ENCODE results near the gene TBC1D16.

The TBC1D16 gene, protein sequence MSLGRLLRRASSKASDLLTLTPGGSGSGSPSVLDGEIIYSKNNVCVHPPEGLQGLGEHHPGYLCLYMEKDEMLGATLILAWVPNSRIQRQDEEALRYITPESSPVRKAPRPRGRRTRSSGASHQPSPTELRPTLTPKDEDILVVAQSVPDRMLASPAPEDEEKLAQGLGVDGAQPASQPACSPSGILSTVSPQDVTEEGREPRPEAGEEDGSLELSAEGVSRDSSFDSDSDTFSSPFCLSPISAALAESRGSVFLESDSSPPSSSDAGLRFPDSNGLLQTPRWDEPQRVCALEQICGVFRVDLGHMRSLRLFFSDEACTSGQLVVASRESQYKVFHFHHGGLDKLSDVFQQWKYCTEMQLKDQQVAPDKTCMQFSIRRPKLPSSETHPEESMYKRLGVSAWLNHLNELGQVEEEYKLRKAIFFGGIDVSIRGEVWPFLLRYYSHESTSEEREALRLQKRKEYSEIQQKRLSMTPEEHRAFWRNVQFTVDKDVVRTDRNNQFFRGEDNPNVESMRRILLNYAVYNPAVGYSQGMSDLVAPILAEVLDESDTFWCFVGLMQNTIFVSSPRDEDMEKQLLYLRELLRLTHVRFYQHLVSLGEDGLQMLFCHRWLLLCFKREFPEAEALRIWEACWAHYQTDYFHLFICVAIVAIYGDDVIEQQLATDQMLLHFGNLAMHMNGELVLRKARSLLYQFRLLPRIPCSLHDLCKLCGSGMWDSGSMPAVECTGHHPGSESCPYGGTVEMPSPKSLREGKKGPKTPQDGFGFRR

DNA sequence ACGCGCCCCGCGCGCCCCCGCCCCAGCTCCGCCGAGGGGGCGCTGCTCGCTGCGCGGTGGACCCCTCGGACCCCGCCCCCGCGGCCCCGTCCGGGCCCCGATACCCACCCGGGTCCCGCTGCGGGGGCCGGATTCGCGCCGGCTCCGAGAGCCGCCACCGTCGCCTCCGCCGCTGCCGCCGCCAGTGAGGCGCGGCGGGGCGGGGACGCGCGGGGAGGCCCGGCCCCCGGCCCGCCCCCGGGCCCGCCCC, at the start of gene TBC1D16:
Gene TBC1D16 (minus strand): TSS at position 186 of the 250 bp plus-strand sequence. CDS start 22,325 bp downstream, outside the sequence.
- no peaks in the 10 kb centered on the region for H3K27me3 Mint-ChIP-seq
- ATAC-seq (ENCODE audit: low read depth), result no peak

DNA sequence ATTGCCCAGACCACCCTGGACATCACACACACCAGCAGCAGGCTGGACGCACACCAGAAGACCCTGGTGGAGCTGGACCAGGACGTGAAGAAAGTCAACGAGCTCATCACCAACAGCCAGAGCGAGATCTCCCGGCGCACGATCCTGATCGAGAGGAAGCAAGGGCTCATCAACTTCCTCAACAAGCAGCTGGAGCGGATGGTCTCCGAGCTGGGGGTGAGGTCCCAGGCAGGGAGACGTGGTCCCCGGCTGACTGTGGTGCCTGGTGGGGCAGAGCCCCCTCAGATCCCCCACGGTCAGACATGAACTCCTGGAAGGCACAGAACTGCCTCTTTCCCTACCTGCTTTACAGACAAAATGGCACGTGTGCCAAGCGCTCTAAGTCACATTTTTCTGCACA, 49.1 kb upstream of the TBC1D16 start:
- ATAC-seq (ENCODE audit: low read depth) (no peak), DNase-seq (ENCODE audit: low spot score in 2 of 2) (no peak)
- no peak overlapping the region for H3K27ac Mint-ChIP-seq
- no peak overlapping the region for H3K4me3 Mint-ChIP-seq
- peaks cover 3% of the 10 kb centered on the region for H3K4me1 Mint-ChIP-seq
- no peaks in the 10 kb centered on the region for H3K36me3 Mint-ChIP-seq
- H3K9me3 Mint-ChIP-seq, result no peaks in the 10 kb centered on the region
- H3K27me3 Mint-ChIP-seq, result peaks cover 9% of the 10 kb centered on the region

More for the DNA sequence above, at the start of gene TBC1D16:
- no peaks in the 10 kb centered on the region for H3K36me3 Mint-ChIP-seq
- peak within 1 kb of the TSS; percentile 97 for H3K27ac Mint-ChIP-seq
- DNase-seq (ENCODE audit: low spot score in 2 of 2), result no peak
- H3K4me3 Mint-ChIP-seq, result peak within 1 kb of the TSS; percentile 90
- H3K9me3 Mint-ChIP-seq, result no peaks in the 10 kb centered on the region
- H3K4me1 Mint-ChIP-seq, result peaks cover 9% of the 10 kb centered on the region

DNA sequence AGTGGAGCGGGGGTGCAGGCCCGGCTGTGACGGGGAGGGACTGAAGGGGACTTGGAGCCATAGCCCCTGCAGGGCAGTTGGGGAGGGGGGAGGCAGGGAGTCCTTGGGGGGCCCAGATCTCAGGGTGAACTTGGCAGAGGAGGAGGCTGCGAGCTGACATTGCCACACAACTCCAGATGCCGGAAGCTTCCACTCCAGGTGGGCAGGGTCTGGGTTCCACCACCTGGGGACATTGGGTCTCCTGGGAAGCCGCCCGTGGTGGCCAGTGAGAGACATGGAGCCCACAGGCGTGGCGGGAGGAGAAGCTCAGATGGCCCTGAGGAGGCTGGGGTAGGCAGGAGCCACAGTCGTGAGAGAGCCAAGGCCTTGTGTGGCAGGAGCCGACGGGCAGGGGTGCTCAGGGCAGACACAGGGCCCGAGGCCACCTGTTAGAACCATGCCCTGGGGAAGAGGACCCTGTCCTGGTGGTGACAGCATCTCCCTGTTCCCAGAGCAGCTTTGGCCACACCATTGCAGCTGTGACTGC, 47.5 kb upstream of the TBC1D16 start:
- no peaks in the 10 kb centered on the region for H3K36me3 Mint-ChIP-seq
- H3K27ac Mint-ChIP-seq, result no peak overlapping the region
- no peaks in the 10 kb centered on the region for H3K9me3 Mint-ChIP-seq
- H3K27me3 Mint-ChIP-seq, result peaks cover 9% of the 10 kb centered on the region
- H3K4me1 Mint-ChIP-seq, result peaks cover 3% of the 10 kb centered on the region
- DNase-seq (ENCODE audit: low spot score in 2 of 2) (no peak), ATAC-seq (ENCODE audit: low read depth) (no peak)
- no peak overlapping the region for H3K4me3 Mint-ChIP-seq

DNA sequence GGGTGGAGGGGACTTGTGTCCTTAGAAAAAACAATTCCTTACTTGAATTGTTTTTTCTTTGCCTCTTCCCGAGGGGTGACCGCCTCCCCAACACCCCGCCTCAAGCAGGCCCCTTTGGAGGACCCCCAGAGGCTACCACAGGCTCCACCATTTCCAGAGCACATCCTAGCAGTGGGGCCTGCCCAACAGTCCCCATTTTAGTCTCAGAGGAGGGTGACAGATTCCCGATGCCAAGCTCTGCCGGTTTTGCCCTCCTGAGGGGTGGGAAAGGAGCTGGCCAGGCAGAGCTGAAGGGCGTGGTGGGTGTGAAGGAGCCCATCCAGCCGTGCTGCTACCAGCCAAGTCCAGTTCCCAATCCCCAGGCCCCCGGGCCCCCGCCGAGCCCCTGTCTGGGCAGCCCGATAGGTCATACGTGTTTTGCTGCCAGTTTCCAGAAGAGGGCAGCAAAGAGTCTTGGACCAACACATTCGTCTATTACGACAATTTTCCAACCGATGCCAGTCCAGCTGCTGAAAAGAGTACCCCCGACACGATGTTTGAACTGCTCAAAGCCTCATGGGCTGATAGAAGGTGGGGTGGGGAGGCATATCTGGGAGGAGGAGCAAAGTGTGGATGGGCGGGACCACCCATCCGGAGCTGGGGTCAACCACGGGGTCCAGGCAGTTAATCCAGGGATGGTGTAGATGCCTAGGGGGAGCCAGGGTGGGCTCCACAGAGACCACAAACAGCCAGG, 46.9 kb upstream of the TBC1D16 start:
- ATAC-seq (ENCODE audit: low read depth) (peak; percentile 44), DNase-seq (ENCODE audit: low spot score in 2 of 2) (peak; percentile 54 to 57)
- H3K9me3 Mint-ChIP-seq, result no peaks in the 10 kb centered on the region
- no peak overlapping the region for H3K27ac Mint-ChIP-seq
- H3K4me3 Mint-ChIP-seq, result no peak overlapping the region
- H3K4me1 Mint-ChIP-seq, result peaks cover 3% of the 10 kb centered on the region
- H3K36me3 Mint-ChIP-seq, result no peaks in the 10 kb centered on the region
- H3K27me3 Mint-ChIP-seq, result peaks cover 7% of the 10 kb centered on the region

DNA sequence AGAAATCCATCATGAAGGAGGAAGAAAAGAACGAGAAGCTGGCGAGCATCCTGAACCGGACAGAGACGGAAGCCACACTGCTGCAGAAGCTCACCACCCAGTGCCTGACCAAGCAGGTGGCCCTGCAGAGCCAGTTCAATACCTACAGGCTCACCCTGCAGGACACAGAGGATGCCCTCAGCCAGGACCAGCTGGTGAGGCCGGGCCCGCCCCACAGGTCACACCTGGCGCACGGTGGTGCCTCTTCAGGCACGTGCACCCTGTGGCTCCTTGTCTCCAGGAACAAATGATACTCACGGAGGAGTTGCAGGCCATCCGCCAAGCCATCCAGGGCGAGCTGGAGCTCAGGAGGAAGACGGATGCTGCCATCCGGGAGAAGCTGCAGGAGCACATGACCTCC, 45.9 kb upstream of the TBC1D16 start:
- ATAC-seq (ENCODE audit: low read depth), result no peak
- Mint-ChIP-seq H3K27ac (no peak overlapping the region), H3K9me3 (no peaks in the 10 kb centered on the region), H3K4me1 (peaks cover 3% of the 10 kb centered on the region), H3K27me3 (peaks cover 5% of the 10 kb centered on the region), H3K4me3 (no peak overlapping the region), H3K36me3 (no peaks in the 10 kb centered on the region)
- DNase-seq (ENCODE audit: low spot score in 2 of 2), result no peak

DNA sequence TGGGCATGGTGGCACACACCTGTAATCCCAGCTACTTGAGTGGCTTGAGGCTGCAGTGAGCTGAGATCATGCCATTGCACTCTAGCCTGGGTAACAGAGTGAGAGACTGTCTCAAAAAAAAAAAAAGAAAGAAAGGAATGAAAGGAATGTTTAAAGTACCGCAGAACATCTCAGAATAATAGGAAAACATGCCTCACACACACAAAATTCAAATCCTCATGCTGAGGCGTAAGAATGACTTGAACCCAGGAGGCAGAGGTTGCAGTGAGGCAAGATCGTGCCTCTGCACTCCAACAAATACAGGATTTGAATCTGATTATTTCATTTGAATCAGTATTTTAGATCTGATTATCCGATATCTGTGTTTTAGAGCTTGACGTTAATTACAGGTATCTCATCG, 44.4 kb upstream of the TBC1D16 start:
- H3K27ac Mint-ChIP-seq, result no peak overlapping the region
- H3K9me3 Mint-ChIP-seq, result no peaks in the 10 kb centered on the region
- H3K4me3 Mint-ChIP-seq, result no peak overlapping the region
- no peaks in the 10 kb centered on the region for H3K36me3 Mint-ChIP-seq
- ATAC-seq (ENCODE audit: low read depth) (no peak), DNase-seq (ENCODE audit: low spot score in 2 of 2) (no peak)
- H3K27me3 Mint-ChIP-seq, result peaks cover 5% of the 10 kb centered on the region
- peaks cover 3% of the 10 kb centered on the region for H3K4me1 Mint-ChIP-seq

DNA sequence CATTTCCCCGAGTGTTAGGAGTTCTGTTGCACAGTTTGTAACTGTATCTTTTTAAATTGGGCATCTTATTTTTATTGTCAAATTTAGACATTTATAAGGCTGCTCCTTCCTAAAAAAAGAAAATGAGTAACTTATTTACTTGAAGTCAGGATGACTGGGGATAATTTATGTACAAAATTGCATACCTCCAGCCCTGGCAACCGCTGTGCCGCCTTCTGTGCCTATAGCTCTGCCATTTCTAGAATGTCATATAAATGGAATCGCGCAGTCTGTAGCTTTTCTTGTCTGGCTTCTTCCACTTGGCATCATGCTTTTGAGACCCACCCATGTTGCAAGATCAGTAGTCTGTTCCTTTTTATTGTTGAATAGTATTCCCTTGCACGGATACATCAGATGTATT, 36.7 kb upstream of the TBC1D16 start:
- DNase-seq (ENCODE audit: low spot score in 2 of 2), result no peak
- H3K4me1 Mint-ChIP-seq, result no peaks in the 10 kb centered on the region
- no peaks in the 10 kb centered on the region for H3K36me3 Mint-ChIP-seq
- peaks cover 6% of the 10 kb centered on the region for H3K27me3 Mint-ChIP-seq
- no peak for ATAC-seq (ENCODE audit: low read depth)
- no peak overlapping the region for H3K4me3 Mint-ChIP-seq
- no peak overlapping the region for H3K27ac Mint-ChIP-seq
- no peaks in the 10 kb centered on the region for H3K9me3 Mint-ChIP-seq

DNA sequence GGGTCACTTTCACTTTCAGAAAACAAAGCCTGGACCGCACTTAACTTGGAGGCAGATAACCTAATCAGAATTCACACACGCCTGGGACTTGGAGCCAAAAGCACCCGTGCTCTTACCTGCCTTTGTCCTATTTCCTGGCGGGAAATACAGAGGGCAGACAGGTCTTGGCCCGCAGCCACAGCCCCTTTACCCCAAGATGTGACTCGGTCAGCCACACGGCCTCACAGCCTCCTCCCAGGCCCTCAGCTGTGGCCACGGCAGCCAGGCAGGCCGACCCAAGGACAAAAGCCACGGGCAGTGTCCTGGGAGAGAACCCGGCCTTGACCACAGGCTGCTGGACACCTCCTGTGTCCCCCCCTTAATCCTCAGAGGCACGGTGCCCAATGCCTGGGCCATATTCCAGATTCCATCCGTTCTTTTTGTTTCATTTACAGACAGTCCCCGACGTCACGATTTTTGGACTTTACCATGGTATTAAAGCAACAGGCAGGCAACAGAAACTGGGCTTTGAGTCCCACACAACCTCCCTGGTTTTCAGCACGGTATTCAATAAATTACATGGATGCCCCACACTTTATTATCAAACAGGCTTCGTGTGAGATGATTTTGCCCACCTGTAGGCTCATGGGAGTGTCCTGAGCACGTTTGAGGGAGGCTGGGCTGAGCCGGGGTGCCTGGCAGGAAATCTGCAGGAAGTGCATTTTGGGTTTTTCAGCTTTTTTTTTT, 35.6 kb upstream of the TBC1D16 start:
- no peaks in the 10 kb centered on the region for H3K36me3 Mint-ChIP-seq
- ATAC-seq (ENCODE audit: low read depth) (no peak), DNase-seq (ENCODE audit: low spot score in 2 of 2) (no peak)
- no peaks in the 10 kb centered on the region for H3K9me3 Mint-ChIP-seq
- no peak overlapping the region for H3K27ac Mint-ChIP-seq
- H3K27me3 Mint-ChIP-seq, result peaks cover 9% of the 10 kb centered on the region
- H3K4me1 Mint-ChIP-seq, result no peaks in the 10 kb centered on the region
- H3K4me3 Mint-ChIP-seq, result no peak overlapping the region

DNA sequence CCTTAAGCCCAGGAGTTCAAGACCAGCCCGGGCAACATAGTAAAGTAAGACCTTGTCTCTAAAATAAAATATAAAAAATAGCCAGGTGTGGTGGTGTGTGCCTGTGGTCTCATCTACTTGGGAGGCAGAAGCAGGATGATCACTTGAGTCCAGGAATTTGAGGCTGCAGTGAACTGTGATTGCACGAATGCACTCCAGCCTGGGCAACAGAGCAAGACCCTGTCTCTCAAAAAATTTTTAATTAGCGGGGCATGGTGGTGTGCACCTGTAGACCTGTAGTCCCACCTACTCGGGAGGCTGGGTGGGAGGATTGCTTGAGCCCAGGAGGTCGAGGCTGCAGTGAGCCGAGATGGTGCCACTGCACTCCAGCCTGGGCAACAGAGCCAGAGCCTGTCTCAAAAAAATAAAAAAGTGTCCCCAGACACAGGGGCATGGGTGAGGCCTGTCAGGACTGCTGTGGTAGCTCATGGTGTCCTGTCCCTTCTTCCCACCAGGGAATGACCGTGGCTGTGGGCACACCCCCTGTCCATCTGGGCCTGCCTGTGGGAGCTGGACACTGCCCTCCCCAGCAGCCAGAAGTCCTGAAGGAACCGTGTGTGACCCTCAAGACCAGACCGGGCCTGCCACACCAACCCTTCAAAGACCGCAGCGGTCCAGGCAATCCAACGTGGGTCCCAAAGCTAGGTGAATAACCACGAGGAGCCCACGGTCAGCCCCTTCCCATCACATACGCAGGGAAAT, 34.9 kb upstream of the TBC1D16 start:
- Mint-ChIP-seq H3K4me3 (no peak overlapping the region), H3K9me3 (no peaks in the 10 kb centered on the region), H3K36me3 (no peaks in the 10 kb centered on the region), H3K27ac (no peak overlapping the region), H3K4me1 (no peaks in the 10 kb centered on the region), H3K27me3 (peaks cover 9% of the 10 kb centered on the region)
- DNase-seq (ENCODE audit: low spot score in 2 of 2) (no peak), ATAC-seq (ENCODE audit: low read depth) (no peak)

DNA sequence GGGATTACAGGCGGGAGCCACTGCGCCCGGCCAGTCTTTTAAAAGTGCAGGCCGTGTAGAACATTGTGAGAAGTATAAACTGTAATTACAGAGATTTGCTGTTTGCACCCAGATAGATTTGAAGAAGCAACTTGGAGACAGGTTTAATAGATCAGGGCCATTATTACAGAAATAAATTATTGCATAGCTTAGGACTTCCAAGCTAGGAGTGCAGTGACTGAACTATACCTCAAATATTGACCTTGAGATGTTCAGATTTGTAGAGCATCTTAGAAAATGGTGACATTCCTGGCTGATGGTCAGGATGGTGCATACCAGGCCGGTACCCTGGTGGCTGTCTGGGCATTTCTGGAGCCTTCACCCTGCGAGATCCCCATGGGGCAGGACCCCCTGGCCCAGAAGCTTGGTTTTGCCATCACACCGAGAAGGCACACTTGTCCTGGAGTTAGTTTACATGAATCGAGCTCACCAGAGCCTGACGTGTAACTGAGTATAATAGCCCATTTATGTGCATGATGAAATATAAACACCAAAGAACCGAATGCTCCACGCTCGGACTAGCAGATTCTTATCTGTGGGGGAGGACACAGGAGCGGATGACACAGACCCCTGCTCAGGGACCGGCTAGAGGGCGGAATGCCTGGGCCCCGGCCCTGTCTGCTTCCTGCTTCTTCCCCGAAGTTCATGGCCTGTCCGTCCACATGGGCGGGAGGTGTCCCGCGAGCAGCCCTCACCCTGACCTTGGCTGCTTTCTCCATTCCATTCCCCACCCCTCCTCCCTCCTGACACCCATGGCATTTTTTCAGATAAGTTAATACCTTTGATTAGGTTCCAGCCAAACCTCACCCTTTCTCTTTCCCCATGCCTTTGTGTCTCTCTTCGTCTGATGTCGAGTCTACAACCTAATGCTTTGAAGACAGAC, 32.9 kb upstream of the TBC1D16 start:
- H3K9me3 Mint-ChIP-seq, result no peaks in the 10 kb centered on the region
- no peak overlapping the region for H3K27ac Mint-ChIP-seq
- no peak overlapping the region for H3K4me3 Mint-ChIP-seq
- ATAC-seq (ENCODE audit: low read depth) (no peak), DNase-seq (ENCODE audit: low spot score in 2 of 2) (no peak)
- H3K36me3 Mint-ChIP-seq, result no peaks in the 10 kb centered on the region
- peaks cover 16% of the 10 kb centered on the region for H3K27me3 Mint-ChIP-seq
- no peaks in the 10 kb centered on the region for H3K4me1 Mint-ChIP-seq

DNA sequence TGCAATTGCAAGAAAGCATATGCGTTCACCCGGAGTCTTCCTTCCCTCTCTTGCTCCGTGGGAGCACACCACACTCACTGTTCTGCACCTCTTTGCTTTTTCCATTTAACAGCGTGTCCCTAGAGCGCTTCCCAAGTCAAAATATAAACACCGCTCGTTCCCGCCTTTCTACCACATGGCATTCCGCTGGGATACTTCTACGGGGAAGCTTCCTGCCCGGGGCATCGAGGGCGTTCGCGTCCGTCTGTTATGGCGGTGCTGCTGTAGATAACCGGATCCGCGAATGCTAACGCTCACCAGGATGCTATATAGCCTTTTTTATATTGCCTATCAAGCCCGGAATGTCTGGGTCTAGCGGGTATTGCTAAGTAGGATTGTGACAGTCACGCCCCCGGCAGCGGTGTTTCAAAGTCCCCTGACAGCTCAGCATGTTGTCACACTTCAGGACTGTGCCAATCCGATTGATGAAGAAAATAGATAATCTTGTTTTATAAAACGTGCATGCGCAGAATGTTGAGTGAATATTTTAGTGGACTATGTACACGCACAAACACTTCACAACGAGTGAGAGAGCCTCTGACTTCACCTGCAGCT, 31.8 kb upstream of the TBC1D16 start:
- DNase-seq (ENCODE audit: low spot score in 2 of 2) (no peak), ATAC-seq (ENCODE audit: low read depth) (no peak)
- no peaks in the 10 kb centered on the region for H3K36me3 Mint-ChIP-seq
- H3K27me3 Mint-ChIP-seq, result peaks cover 16% of the 10 kb centered on the region
- no peak overlapping the region for H3K27ac Mint-ChIP-seq
- no peaks in the 10 kb centered on the region for H3K4me1 Mint-ChIP-seq
- H3K4me3 Mint-ChIP-seq, result no peak overlapping the region
- no peaks in the 10 kb centered on the region for H3K9me3 Mint-ChIP-seq

DNA sequence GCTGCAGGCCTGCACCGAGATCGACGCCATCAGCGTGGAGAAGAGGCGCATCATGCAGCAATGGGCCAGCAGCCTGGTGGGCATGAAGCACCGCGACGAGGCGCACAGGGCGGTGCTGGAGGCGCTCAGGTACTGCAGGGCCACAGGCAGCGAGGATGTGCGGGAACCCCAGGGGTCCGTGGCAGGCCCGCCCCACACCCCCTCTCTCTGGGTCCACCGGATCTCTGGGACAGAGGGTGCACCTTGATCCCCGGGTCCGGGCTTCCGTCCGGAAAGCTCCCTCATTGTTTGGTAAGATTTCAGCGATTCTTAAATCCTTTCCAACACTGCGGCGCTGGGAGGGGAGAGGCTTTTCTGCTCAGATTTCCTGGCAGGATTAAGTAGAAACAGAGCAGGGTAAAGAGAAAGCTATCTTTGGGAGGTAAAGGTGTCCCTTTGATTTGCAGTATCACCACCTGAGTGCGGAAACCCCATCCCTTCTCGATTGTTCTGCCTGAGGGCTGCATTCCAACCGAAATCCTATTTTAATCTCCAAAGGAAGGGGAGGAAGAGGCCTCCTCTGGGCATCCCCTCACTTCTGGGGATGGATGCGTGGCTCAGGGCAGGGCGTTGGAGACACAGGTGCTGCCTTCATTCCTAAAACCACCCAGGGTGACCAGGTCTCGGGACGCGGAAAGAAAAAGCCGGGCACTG, 30.0 kb upstream of the TBC1D16 start:
- H3K9me3 Mint-ChIP-seq, result no peaks in the 10 kb centered on the region
- H3K27ac Mint-ChIP-seq, result no peak overlapping the region
- no peak for ATAC-seq (ENCODE audit: low read depth)

More for the DNA sequence above, 30.0 kb upstream of the TBC1D16 start:
- Mint-ChIP-seq H3K36me3 (no peaks in the 10 kb centered on the region), H3K27me3 (peaks cover 15% of the 10 kb centered on the region), H3K4me1 (no peaks in the 10 kb centered on the region), H3K4me3 (no peak overlapping the region)
- no peak for DNase-seq (ENCODE audit: low spot score in 2 of 2)
